Fibroblast of skin of abdomen (primary cell): ENCODE measurements around the gene F9. TPM values are rescaled to one million over a fixed set of nuclear protein-coding genes. Genes with fewer than 3 reads are reported as not detected.
"Not testable (repeated sequence)": the region's sequence is repeated elsewhere in the genome, so short reads cannot be mapped to it uniquely, and the experiment has no call there.

ENCODE experiments used
- DNase-seq: peaks from one replicate; pipeline ENCODE4 v3.0.0-alpha.2; 2013
- polyA plus RNA-seq, 2 experiments: library from polyadenylated mRNA; unstranded; fragments of 120-200 nt; gene quantifications; one replicate each; pipeline ENCODE4 v1.2.1, GENCODE V29; 2013; ENCODE audit not compliant: insufficient read length in 2 of 2

Gene F9
- not detected for polyA plus RNA-seq (2013, experiment 1 of 2; ENCODE audit: insufficient read length)
- not detected for polyA plus RNA-seq (2013, experiment 2 of 2; ENCODE audit: insufficient read length)

GRCh38 chrX:139530550-139530949 lies at the start of gene F9:
TSS of gene F9 (plus strand) at chrX:139530739. CDS start at chrX:139530765, 26 bp downstream.
- no peak for DNase-seq

- no peak for DNase-seq
Measured at GRCh38 chrX:139483699-139484098, 46.8 kb upstream of the F9 start.

GRCh38 chrX:139484591-139484990 lies 45.9 kb upstream of the F9 start:
- DNase-seq = no peak

- no peak for DNase-seq
Measured at GRCh38 chrX:139495324-139495723, 35.2 kb upstream of the F9 start.

- no peak for DNase-seq
Measured at GRCh38 chrX:139506333-139506732, 24.2 kb upstream of the F9 start.

- DNase-seq = no peak
Measured at GRCh38 chrX:139508099-139508498, 22.4 kb upstream of the F9 start.

GRCh38 chrX:139518475-139518874 lies 12.1 kb upstream of the F9 start:
- no peak for DNase-seq

GRCh38 chrX:139528829-139529228 lies 1.7 kb upstream of the F9 start:
- not testable (repeated sequence) for DNase-seq

GRCh38 chrX:139532834-139533233 lies 2.3 kb downstream of the F9 start:
- no peak for DNase-seq

GRCh38 chrX:139533444-139533843 lies 2.9 kb downstream of the F9 start:
- DNase-seq = no peak

- no peak for DNase-seq
Measured at GRCh38 chrX:139538907-139539790, 8.6 kb downstream of the F9 start.

- no peak for DNase-seq
Measured at GRCh38 chrX:139542652-139543051, 12.1 kb downstream of the F9 start.

- DNase-seq = no peak
Measured at GRCh38 chrX:139543920-139544319, 13.4 kb downstream of the F9 start.

GRCh38 chrX:139544591-139544990 lies 14.1 kb downstream of the F9 start:
- DNase-seq = no peak

- no peak for DNase-seq
Measured at GRCh38 chrX:139554376-139554775, 23.8 kb downstream of the F9 start.

GRCh38 chrX:139554991-139555675 lies 24.6 kb downstream of the F9 start:
- DNase-seq = no peak

GRCh38 chrX:139559383-139560042 lies 29.0 kb downstream of the F9 start:
- peak; percentile 9 for DNase-seq

- peak; percentile 5 for DNase-seq
Measured at GRCh38 chrX:139560221-139560620, 29.7 kb downstream of the F9 start.

- DNase-seq = no peak
Measured at GRCh38 chrX:139563251-139563650, 32.7 kb downstream of the F9 start.

- no peak for DNase-seq
Measured at GRCh38 chrX:139566981-139567380, 36.4 kb downstream of the F9 start.

- DNase-seq = no peak
Measured at GRCh38 chrX:139581068-139581467, 50.5 kb downstream of the F9 start.

GRCh38 chrX:139585613-139586012 lies 55.1 kb downstream of the F9 start:
- DNase-seq = no peak

- DNase-seq = no peak
Measured at GRCh38 chrX:139596068-139596467, 65.5 kb downstream of the F9 start.
